ENCODE data around the gene RBM34. TPM values are rescaled to one million over a fixed set of nuclear protein-coding genes. Genes with fewer than 3 reads are reported as not detected.

Gene RBM34
- total RNA-seq, 1 donor from 2014 or later = 49.9 TPM

GRCh38 chr1:235156265-235156664 lies 4.8 kb downstream of the RBM34 start:
- no peak for DNase-seq (ENCODE audit: extremely low read depth, low read depth, low spot score)

GRCh38 chr1:235152235-235152634 lies 8.8 kb downstream of the RBM34 start:
- no peak for DNase-seq (ENCODE audit: extremely low read depth, low read depth, low spot score)

- no peak for DNase-seq (ENCODE audit: extremely low read depth, low read depth, low spot score)
Measured at GRCh38 chr1:235151033-235151432, 10.0 kb downstream of the RBM34 start.

GRCh38 chr1:235149824-235150223 lies 11.2 kb downstream of the RBM34 start:
- DNase-seq (ENCODE audit: extremely low read depth, low read depth, low spot score) = no peak

- no peak for DNase-seq (ENCODE audit: extremely low read depth, low read depth, low spot score)
Measured at GRCh38 chr1:235147269-235147668, 13.8 kb downstream of the RBM34 start.

- no peak for DNase-seq (ENCODE audit: extremely low read depth, low read depth, low spot score)
Measured at GRCh38 chr1:235145639-235146038, 15.4 kb downstream of the RBM34 start.

- no peak for DNase-seq (ENCODE audit: extremely low read depth, low read depth, low spot score)
Measured at GRCh38 chr1:235142991-235143390, 18.1 kb downstream of the RBM34 start.

GRCh38 chr1:235139315-235139714 lies 21.7 kb downstream of the RBM34 start:
- no peak for DNase-seq (ENCODE audit: extremely low read depth, low read depth, low spot score)

GRCh38 chr1:235138821-235139220 lies 22.2 kb downstream of the RBM34 start:
- no peak for DNase-seq (ENCODE audit: extremely low read depth, low read depth, low spot score)

GRCh38 chr1:235136111-235136510 lies 24.9 kb downstream of the RBM34 start:
- DNase-seq (ENCODE audit: extremely low read depth, low read depth, low spot score) = no peak

- DNase-seq (ENCODE audit: extremely low read depth, low read depth, low spot score) = no peak
Measured at GRCh38 chr1:235134171-235134570, 26.9 kb downstream of the RBM34 start.

GRCh38 chr1:235133086-235133485 lies 28.0 kb downstream of the RBM34 start:
- DNase-seq (ENCODE audit: extremely low read depth, low read depth, low spot score) = no peak

GRCh38 chr1:235131961-235132360 lies 29.1 kb downstream of the RBM34 start:
- no peak for DNase-seq (ENCODE audit: extremely low read depth, low read depth, low spot score)

GRCh38 chr1:235130766-235131270 lies 30.2 kb downstream of the RBM34 start:
- DNase-seq (ENCODE audit: extremely low read depth, low read depth, low spot score) = no peak

- DNase-seq (ENCODE audit: extremely low read depth, low read depth, low spot score) = no peak
Measured at GRCh38 chr1:235129774-235130570, 31.1 kb downstream of the RBM34 start.

GRCh38 chr1:235128456-235129328 lies 32.4 kb downstream of the RBM34 start, which contains the start of gene TOMM20:
Gene TOMM20 (minus strand): TSS chr1:235128837. CDS start chr1:235128715, 122 bp downstream.
- peak; percentile 88 for DNase-seq (ENCODE audit: extremely low read depth, low read depth, low spot score)

GRCh38 chr1:235127732-235128455 lies 33.2 kb downstream of the RBM34 start:
- no peak for DNase-seq (ENCODE audit: extremely low read depth, low read depth, low spot score)

- no peak for DNase-seq (ENCODE audit: extremely low read depth, low read depth, low spot score)
Measured at GRCh38 chr1:235127203-235127602, 33.8 kb downstream of the RBM34 start.

GRCh38 chr1:235124665-235125064 lies 36.4 kb downstream of the RBM34 start:
- no peak for DNase-seq (ENCODE audit: extremely low read depth, low read depth, low spot score)

- no peak for DNase-seq (ENCODE audit: extremely low read depth, low read depth, low spot score)
Measured at GRCh38 chr1:235124111-235124510, 36.9 kb downstream of the RBM34 start.

- DNase-seq (ENCODE audit: extremely low read depth, low read depth, low spot score) = no peak
Measured at GRCh38 chr1:235122348-235122747, 38.7 kb downstream of the RBM34 start.
